A549 (cell line): ENCODE measurements around the gene HPN. TPM values are rescaled to one million over a fixed set of nuclear protein-coding genes. Genes with fewer than 3 reads are reported as not detected.
"Not testable (repeated sequence)": the region's sequence is repeated elsewhere in the genome, so short reads cannot be mapped to it uniquely, and the experiment has no call there.

Experiments
- ATAC-seq, 2 experiments: fragments of 200-7000 bp in 1 of 2; fragments of >200 bp in 1 of 2; cut with Nextera tagmentation in 1 of 2; cut with Tn5 transposase in 1 of 2; 3 replicates each; pipeline versions ENCODE4 v1.8.0 to v1.9.1; 2018 to 2020; ENCODE audit warnings: mild to moderate bottlenecking in 1 of 2, moderate library complexity in 1 of 2
- CTCF ChIA-PET: fragments of 300-600 bp; sonication (Branson Sonifier 250); formaldehyde crosslinking; extraction: SDS; loops from one replicate; lab custom pipeline; 2021; ENCODE audit warnings: antibody characterized with exemption, inconsistent platforms; lab: Yijun Ruan, JAX
- POLR2A ChIA-PET: fragments of 350-600 bp; formaldehyde crosslinking; extraction: SDS; loops from one replicate; lab custom pipeline; 2021; ENCODE audit warnings: antibody characterized with exemption, inconsistent platforms; lab: Yijun Ruan, JAX
- DNase-seq, 2 experiments: peaks; one replicate each; pipeline versions ENCODE4 v3.0.0 to v3.0.0-alpha.2; 2011 to 2016; ENCODE audit warnings: low read depth in 1 of 2, low spot score in 1 of 2
- FAIRE-seq: peaks from 2 replicates; lab custom pipeline; 2011; peaks lifted over from hg19 to GRCh38; lab: Jason Lieb, UNC
- H3K27ac ChIP-seq, 2 experiments: fragments of >200 bp; sonication (Bioruptor Twin); formaldehyde crosslinking; 3 replicates each; pipeline ENCODE4 v1.5.1; 2016 to 2017
- H3K4me1 ChIP-seq: fragments of >200 bp; sonication (Bioruptor Twin); formaldehyde crosslinking; 3 replicates; pipeline ENCODE4 v1.6.1; 2016
- H3K4me2 ChIP-seq: fragments of >200 bp; sonication (Bioruptor Twin); formaldehyde crosslinking; 3 replicates; pipeline ENCODE4 v1.6.1; 2016
- H3K4me3 ChIP-seq: fragments of >200 bp; sonication (Bioruptor Twin); formaldehyde crosslinking; 3 replicates; pipeline ENCODE4 v1.5.1; 2016
- H3K9me3 ChIP-seq: fragments of >200 bp; sonication (Bioruptor Twin); formaldehyde crosslinking; 3 replicates; pipeline ENCODE4 v1.6.1; 2016
- CBX2 ChIP-seq: fragments of 200-600 bp; sonication (generic); IDR thresholded peaks from 2 replicates; pipeline ENCODE4 v1.6.1; 2016; ENCODE audit warnings: low read depth, mild to moderate bottlenecking, borderline replicate concordance
- CBX8 ChIP-seq: fragments of 200-600 bp; sonication (generic); IDR thresholded peaks from 2 replicates; pipeline ENCODE4 v1.6.1; 2016
- CEBPB ChIP-seq, 2 experiments: fragments of >200 bp in 1 of 2; sonication (Bioruptor Twin) in 1 of 2; formaldehyde crosslinking in 1 of 2; IDR thresholded peaks; 2 replicates each; pipeline ENCODE4 v1.6.1; 2012 to 2016
- EHMT2 ChIP-seq: fragments of 200-600 bp; sonication (generic); IDR thresholded peaks from 2 replicates; pipeline ENCODE4 v1.6.1; 2016; ENCODE audit warnings: antibody characterized with exemption, low read depth, mild to moderate bottlenecking, moderate library complexity
- HDAC2 ChIP-seq: fragments of 200-600 bp; sonication (generic); IDR thresholded peaks from 2 replicates; pipeline ENCODE4 v1.6.1; 2016
- HEYL ChIP-seq: fragments of 250-450 bp; sonication (Bioruptor Pico); IDR thresholded peaks from 2 replicates; pipeline ENCODE4 v1.8.0; 2021; ENCODE audit warnings: mild to moderate bottlenecking, moderate library complexity
- HOXA7 ChIP-seq: fragments of 250-450 bp; sonication (Bioruptor Pico); IDR thresholded peaks from 2 replicates; pipeline ENCODE4 v1.5.0; 2020; ENCODE audit warnings: mild to moderate bottlenecking, moderate library complexity
- HOXB13 ChIP-seq: fragments of 250-450 bp; sonication (Bioruptor Pico); IDR thresholded peaks from 2 replicates; pipeline ENCODE4 v1.5.0; 2020; ENCODE audit warnings: low read depth, mild to moderate bottlenecking, moderate library complexity
- POLR2A ChIP-seq: IDR thresholded peaks from 2 replicates; pipeline ENCODE4 v1.6.1; 2012; ENCODE audit warnings: mild to moderate bottlenecking, low read length
- RCOR1 ChIP-seq: fragments of 150-350 bp; IDR thresholded peaks from 2 replicates; pipeline ENCODE4 v1.6.1; 2014; ENCODE audit warnings: antibody characterized with exemption, low read length, low read depth
- SREBF2 ChIP-seq: fragments of 450-650 bp; IDR thresholded peaks from 2 replicates; pipeline ENCODE4 v1.6.1; 2014; ENCODE audit warnings: mild to moderate bottlenecking, moderate library complexity
- TFCP2L1 ChIP-seq: fragments of 250-450 bp; sonication (Bioruptor Pico); IDR thresholded peaks from 2 replicates; pipeline ENCODE4 v1.5.0; 2021; ENCODE audit warnings: mild to moderate bottlenecking
- ZNF302 ChIP-seq: fragments of 250-450 bp; sonication (Bioruptor Pico); IDR thresholded peaks from 2 replicates; pipeline ENCODE4 v1.9.0; 2021; ENCODE audit warnings: inconsistent platforms, mild to moderate bottlenecking, moderate library complexity
- WGBS: methylation state at CpG from one replicate; pipeline ENCODE4 v1.1.6; 2017; ENCODE audit errors: missing lambda C conversion rate; 5-methylcytosine and 5-hydroxymethylcytosine counted together
- polyA plus RNA-seq, 4 experiments: library from polyadenylated mRNA; depleted of rRNA in 3 of 4; stranded (reverse); fragments of >200 nt; fragmentation: RNase III in 1 of 4; extraction: RNeasy Plus Mini Kit Qiagen cat#74134 plus additional on column Dnase treatment in 1 of 4; gene quantifications; 2 replicates in 3 of 4; 3 replicates in 1 of 4; pipeline ENCODE4 v1.2.3, GENCODE V29; 2011 to 2017
- TF ChIP-seq, protein P1 (sequence below): IDR thresholded peaks from 2 replicates; pipeline ENCODE4 v1.6.1; 2012
- TF ChIP-seq, protein P2 (sequence below): fragments of 250-450 bp; sonication (Bioruptor Pico); IDR thresholded peaks from 2 replicates; pipeline ENCODE4 v1.5.0; 2020; ENCODE audit warnings: low read depth, mild to moderate bottlenecking, moderate library complexity
- TF ChIP-seq, protein P3 (sequence below): fragments of 450-650 bp; IDR thresholded peaks from 2 replicates; pipeline ENCODE4 v1.6.1; 2014; ENCODE audit warnings: antibody characterized with exemption
- TF ChIP-seq, protein P4 (sequence below): fragments of 150-350 bp; IDR thresholded peaks from 2 replicates; pipeline ENCODE4 v1.6.1; 2014; ENCODE audit warnings: low read depth, mild to moderate bottlenecking, low read length
- TF ChIP-seq, protein P5 (sequence below): fragments of >200 bp; sonication (Bioruptor Twin); formaldehyde crosslinking; IDR thresholded peaks from 3 replicates; pipeline ENCODE4 v1.5.1; 2016
- TF ChIP-seq, protein P6 (sequence below): fragments of 200-600 bp; sonication (generic); IDR thresholded peaks from 2 replicates; pipeline ENCODE4 v1.6.1; 2016; ENCODE audit warnings: antibody characterized with exemption, mild to moderate bottlenecking, moderate library complexity

The HPN gene
- polyA plus RNA-seq, 2 of the 4 experiments (the other 2 are of a cell fraction): 0.06 to 0.08 TPM

DNA sequence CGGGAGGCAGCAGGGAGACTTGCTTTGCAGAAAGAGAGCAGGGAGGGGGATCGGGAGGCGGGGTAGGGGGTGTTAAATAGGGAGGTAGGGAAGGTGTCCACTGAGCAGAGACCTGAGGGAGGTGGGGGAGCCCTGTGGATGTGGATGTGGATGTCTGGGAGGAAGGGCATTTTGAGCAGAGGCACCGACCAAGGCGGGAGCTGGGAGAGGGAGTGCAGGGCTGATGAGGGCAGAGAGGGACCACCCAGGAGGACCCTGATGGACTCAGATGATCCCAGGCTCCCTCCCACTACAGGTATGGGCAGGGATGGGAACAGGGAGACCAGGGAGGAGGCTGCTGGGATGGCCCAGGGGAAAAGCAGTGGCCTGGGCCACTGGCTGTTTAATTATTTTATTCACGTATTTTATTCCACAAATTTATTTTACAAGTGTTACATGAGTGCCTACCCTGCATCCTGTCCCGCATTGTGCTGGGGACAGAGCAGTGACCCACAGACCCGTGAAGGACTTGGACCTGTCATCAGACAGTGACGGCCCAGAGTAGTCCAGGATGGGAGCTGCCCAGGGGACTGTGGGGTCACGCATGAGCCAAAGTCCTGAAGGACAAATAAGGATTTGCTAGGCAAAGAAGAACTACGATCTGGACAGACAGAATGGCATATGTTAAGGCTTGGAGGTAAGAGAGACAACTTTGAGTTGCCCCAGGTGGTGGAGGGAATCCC lies 36.1 kb upstream of the HPN start:
- H3K9me3 ChIP-seq: no peaks in the 10 kb centered on the region
- FAIRE-seq (peak; percentile 18), DNase-seq (no peak), ATAC-seq (no peak)
- peak overlapping the region; percentile 13; the same call in 2 of the 3 replicates for H3K4me3 ChIP-seq
- ChIA-PET CTCF (interaction anchor here (0.8 to 61.4 kb wide), 11 partner anchors 7 to 138 kb away, joined by 3 to 1860 read pairs (median 5); partner anchors contain the start of genes FXYD7, GRAMD1A, SCN1B and ZNF792), POLR2A (interaction anchor here (0.9 to 3.7 kb wide), 13 partner anchors 8 to 272 kb away, joined by 3 to 45 read pairs (median 6); partner anchors contain the start of genes SCN1B, ZNF181 and ZNF30)
- peak overlapping the region; percentile 93 to 94 for H3K27ac ChIP-seq
- peak overlapping the region; percentile 76 for H3K4me2 ChIP-seq
- H3K4me1 ChIP-seq: peaks cover 78% of the 10 kb centered on the region
- WGBS: 58% methylated on average over 8 of the region's 11 CpGs
- TF ChIP-seq CBX2 (no peak), HOXA7 (0 out of 2 replicates have a peak, but pooled peaks have one; percentile 39)
- TF ChIP-seq, protein P1, sequence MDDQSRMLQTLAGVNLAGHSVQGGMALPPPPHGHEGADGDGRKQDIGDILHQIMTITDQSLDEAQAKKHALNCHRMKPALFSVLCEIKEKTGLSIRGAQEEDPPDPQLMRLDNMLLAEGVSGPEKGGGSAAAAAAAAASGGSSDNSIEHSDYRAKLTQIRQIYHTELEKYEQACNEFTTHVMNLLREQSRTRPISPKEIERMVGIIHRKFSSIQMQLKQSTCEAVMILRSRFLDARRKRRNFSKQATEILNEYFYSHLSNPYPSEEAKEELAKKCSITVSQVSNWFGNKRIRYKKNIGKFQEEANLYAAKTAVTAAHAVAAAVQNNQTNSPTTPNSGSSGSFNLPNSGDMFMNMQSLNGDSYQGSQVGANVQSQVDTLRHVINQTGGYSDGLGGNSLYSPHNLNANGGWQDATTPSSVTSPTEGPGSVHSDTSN: 0 out of 2 replicates have a peak, but pooled peaks have one; percentile 9

DNA sequence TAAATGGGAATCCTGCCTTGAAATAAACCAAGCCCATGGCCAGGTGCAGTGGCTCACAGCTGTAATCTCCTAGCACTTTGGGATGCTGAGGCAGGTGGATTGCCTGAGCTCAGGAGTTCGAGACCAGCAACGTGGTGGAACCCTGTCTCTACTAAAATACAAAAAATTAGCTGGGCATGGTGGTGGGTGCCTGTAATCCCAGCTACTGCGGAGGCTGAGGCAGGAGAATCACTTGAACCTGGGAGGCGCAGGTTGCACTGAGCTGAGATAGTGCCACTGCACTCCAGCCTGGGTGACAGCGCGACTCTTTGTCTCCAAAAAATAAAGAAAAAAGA lies 35.5 kb upstream of the HPN start:
- H3K4me1 ChIP-seq: peaks cover 78% of the 10 kb centered on the region
- peak; percentile 36 for FAIRE-seq
- H3K4me3 ChIP-seq: peak overlapping the region; percentile 13; the same call in 2 of the 3 replicates
- H3K9me3 ChIP-seq, DNase-seq: not testable (repeated sequence)
- peak overlapping the region; percentile 93 to 94 for H3K27ac ChIP-seq
- 5% methylated on average over 6 of the region's 6 CpGs for WGBS
- ChIA-PET CTCF (interaction anchor here (0.8 to 61.4 kb wide), 12 partner anchors 6 to 138 kb away, joined by 3 to 1860 read pairs (median 5); partner anchors contain the start of genes FXYD7, GRAMD1A, SCN1B and ZNF792), POLR2A (interaction anchor here (0.6 to 3.7 kb wide), 16 partner anchors 9 to 635 kb away, joined by 3 to 45 read pairs (median 6); partner anchors contain the start of genes SCN1B, ZNF181, ZNF30 and ZNF302)
- H3K4me2 ChIP-seq: peak overlapping the region; percentile 76
- peak in 1 of 2 experiments; percentile 1; a peak in 3 of 6 replicates for ATAC-seq
- TF ChIP-seq HEYL (CRISPR knock-in tag) (peak; percentile 57; the same call in 1 of the 2 replicates), HDAC2 (0 out of 2 replicates have a peak, but pooled peaks have one; percentile 25), HOXA7 (peak; percentile 41; the same call in 1 of the 2 replicates), TFCP2L1 (CRISPR knock-in tag) (peak; percentile 4; the same call in 1 of the 2 replicates)
- TF ChIP-seq, protein P2, sequence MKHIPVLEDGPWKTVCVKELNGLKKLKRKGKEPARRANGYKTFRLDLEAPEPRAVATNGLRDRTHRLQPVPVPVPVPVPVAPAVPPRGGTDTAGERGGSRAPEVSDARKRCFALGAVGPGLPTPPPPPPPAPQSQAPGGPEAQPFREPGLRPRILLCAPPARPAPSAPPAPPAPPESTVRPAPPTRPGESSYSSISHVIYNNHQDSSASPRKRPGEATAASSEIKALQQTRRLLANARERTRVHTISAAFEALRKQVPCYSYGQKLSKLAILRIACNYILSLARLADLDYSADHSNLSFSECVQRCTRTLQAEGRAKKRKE (CRISPR knock-in tag): 0 out of 2 replicates have a peak, but pooled peaks have one; percentile 47

DNA sequence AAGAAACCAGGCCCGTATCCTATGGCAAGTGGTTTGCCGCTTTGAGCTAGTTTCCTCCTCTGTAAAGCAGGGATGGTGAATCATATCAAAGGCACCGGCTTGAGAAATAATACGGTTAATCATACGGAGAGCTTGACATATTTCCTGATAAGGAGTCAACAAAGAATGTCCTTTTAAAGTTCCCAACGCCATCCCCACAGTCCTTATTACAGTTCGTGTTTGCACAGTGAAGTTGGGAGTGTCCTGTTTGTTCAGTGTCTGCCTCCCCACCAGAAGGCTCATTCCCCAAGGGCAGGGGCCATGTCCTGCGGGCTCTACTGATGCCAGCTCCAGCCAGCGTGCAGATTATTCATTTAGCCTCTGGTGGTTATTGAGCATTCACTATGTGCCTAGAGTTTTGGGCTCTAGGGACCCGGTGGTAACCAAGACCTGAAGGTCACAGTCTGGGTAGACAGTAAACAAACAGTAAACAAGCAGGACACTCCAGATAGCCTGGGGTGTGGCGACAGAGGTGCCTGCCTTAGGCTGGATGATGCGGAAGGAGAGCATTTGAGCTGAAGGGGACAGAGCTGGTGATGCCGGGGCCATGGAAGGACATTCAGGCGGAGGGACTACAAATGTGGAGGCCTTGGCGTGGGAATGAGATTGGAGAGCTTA lies 35.1 kb upstream of the HPN start:
- POLR2A ChIA-PET: interaction anchor here (0.6 to 3.7 kb wide), 18 partner anchors 8 to 636 kb away, joined by 3 to 45 read pairs (median 4); partner anchors contain the start of genes SCN1B, ZNF181, ZNF30 and ZNF302
- ATAC-seq (peak; percentile 84 to 92), DNase-seq (peak; percentile 98 to 100), FAIRE-seq (peak; percentile 100)
- Histone ChIP-seq H3K27ac (peak overlapping the region; percentile 93 to 94), H3K4me2 (peak overlapping the region; percentile 76), H3K4me1 (peaks cover 79% of the 10 kb centered on the region), H3K9me3 (no peaks in the 10 kb centered on the region), H3K4me3 (peak overlapping the region; percentile 25)
- 4% methylated on average over 15 of the region's 15 CpGs for WGBS
- CTCF ChIA-PET: interaction anchor here (0.8 to 61.4 kb wide), 15 partner anchors 6 to 137 kb away, joined by 3 to 1860 read pairs (median 4); partner anchors contain the start of genes FXYD7, GRAMD1A, SCN1B and ZNF792
- no peak for TF ChIP-seq ZNF302 (CRISPR knock-in tag)
- TF ChIP-seq, protein P3, sequence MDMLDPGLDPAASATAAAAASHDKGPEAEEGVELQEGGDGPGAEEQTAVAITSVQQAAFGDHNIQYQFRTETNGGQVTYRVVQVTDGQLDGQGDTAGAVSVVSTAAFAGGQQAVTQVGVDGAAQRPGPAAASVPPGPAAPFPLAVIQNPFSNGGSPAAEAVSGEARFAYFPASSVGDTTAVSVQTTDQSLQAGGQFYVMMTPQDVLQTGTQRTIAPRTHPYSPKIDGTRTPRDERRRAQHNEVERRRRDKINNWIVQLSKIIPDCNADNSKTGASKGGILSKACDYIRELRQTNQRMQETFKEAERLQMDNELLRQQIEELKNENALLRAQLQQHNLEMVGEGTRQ: no peak
- TF ChIP-seq, protein P4, sequence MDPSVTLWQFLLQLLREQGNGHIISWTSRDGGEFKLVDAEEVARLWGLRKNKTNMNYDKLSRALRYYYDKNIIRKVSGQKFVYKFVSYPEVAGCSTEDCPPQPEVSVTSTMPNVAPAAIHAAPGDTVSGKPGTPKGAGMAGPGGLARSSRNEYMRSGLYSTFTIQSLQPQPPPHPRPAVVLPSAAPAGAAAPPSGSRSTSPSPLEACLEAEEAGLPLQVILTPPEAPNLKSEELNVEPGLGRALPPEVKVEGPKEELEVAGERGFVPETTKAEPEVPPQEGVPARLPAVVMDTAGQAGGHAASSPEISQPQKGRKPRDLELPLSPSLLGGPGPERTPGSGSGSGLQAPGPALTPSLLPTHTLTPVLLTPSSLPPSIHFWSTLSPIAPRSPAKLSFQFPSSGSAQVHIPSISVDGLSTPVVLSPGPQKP: no peak
- TF ChIP-seq HOXB13 (CRISPR knock-in tag): peak; percentile 46; the same call in 1 of the 2 replicates
- peak; percentile 87; the same call in 1 of the 2 replicates for TF ChIP-seq HOXA7
- TF ChIP-seq CBX8: no peak
- no peak for TF ChIP-seq SREBF2
- TF ChIP-seq, protein P5, sequence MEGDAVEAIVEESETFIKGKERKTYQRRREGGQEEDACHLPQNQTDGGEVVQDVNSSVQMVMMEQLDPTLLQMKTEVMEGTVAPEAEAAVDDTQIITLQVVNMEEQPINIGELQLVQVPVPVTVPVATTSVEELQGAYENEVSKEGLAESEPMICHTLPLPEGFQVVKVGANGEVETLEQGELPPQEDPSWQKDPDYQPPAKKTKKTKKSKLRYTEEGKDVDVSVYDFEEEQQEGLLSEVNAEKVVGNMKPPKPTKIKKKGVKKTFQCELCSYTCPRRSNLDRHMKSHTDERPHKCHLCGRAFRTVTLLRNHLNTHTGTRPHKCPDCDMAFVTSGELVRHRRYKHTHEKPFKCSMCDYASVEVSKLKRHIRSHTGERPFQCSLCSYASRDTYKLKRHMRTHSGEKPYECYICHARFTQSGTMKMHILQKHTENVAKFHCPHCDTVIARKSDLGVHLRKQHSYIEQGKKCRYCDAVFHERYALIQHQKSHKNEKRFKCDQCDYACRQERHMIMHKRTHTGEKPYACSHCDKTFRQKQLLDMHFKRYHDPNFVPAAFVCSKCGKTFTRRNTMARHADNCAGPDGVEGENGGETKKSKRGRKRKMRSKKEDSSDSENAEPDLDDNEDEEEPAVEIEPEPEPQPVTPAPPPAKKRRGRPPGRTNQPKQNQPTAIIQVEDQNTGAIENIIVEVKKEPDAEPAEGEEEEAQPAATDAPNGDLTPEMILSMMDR: peak; percentile 24; the same call in 2 of the 3 replicates
- TF ChIP-seq EHMT2: no peak
- no peak for TF ChIP-seq RCOR1
- no peak for TF ChIP-seq POLR2A
- peak; percentile 92 to 98 for TF ChIP-seq CEBPB (IDR thresholded peaks at IDR 0.05)
- TF ChIP-seq, protein P6, sequence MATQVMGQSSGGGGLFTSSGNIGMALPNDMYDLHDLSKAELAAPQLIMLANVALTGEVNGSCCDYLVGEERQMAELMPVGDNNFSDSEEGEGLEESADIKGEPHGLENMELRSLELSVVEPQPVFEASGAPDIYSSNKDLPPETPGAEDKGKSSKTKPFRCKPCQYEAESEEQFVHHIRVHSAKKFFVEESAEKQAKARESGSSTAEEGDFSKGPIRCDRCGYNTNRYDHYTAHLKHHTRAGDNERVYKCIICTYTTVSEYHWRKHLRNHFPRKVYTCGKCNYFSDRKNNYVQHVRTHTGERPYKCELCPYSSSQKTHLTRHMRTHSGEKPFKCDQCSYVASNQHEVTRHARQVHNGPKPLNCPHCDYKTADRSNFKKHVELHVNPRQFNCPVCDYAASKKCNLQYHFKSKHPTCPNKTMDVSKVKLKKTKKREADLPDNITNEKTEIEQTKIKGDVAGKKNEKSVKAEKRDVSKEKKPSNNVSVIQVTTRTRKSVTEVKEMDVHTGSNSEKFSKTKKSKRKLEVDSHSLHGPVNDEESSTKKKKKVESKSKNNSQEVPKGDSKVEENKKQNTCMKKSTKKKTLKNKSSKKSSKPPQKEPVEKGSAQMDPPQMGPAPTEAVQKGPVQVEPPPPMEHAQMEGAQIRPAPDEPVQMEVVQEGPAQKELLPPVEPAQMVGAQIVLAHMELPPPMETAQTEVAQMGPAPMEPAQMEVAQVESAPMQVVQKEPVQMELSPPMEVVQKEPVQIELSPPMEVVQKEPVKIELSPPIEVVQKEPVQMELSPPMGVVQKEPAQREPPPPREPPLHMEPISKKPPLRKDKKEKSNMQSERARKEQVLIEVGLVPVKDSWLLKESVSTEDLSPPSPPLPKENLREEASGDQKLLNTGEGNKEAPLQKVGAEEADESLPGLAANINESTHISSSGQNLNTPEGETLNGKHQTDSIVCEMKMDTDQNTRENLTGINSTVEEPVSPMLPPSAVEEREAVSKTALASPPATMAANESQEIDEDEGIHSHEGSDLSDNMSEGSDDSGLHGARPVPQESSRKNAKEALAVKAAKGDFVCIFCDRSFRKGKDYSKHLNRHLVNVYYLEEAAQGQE: no peak
